Keratinocyte (primary cell): Measurements from ENCODE around the gene RPS21.

Experiments
- CTCF ChIP-seq, 3 experiments: IDR thresholded peaks in 1 of 3; conservative IDR thresholded peaks in 1 of 3; optimal IDR thresholded peaks in 1 of 3; 2 replicates in 2 of 3; 3 replicates in 1 of 3; pipeline versions ENCODE3 to v1.5.1; 2011; ENCODE audit warnings: low read length in 3 of 3, mild to moderate bottlenecking in 3 of 3, moderate library complexity in 2 of 3, control low read depth in 1 of 3, inconsistent platforms in 1 of 3; ENCODE audit not compliant: insufficient read depth in 2 of 3; ENCODE audit errors: extremely low read depth in 1 of 3
- EZH2 ChIP-seq: IDR thresholded peaks from one replicate; pipeline ENCODE4 v1.6.1; 2012; ENCODE audit warnings: inconsistent platforms, mild to moderate bottlenecking, low read length, moderate library complexity

GRCh38 chr20:62404761-62405107 is 17.8 kb downstream of the RPS21 start:
- TF ChIP-seq CTCF (optimal IDR thresholded peaks at IDR 0.05 in 1 of 3, IDR thresholded peaks at IDR 0.05 in 1 of 3, conservative IDR thresholded peaks at IDR 0.05 in 1 of 3; ENCODE audit: extremely low read depth in 1 of 3, insufficient read depth in 2 of 3, low read length in 3 of 3) (no peak), EZH2 (no peak)
